ENCODE measurements around the gene PTCD1.

PTCD1 gene

DNA sequence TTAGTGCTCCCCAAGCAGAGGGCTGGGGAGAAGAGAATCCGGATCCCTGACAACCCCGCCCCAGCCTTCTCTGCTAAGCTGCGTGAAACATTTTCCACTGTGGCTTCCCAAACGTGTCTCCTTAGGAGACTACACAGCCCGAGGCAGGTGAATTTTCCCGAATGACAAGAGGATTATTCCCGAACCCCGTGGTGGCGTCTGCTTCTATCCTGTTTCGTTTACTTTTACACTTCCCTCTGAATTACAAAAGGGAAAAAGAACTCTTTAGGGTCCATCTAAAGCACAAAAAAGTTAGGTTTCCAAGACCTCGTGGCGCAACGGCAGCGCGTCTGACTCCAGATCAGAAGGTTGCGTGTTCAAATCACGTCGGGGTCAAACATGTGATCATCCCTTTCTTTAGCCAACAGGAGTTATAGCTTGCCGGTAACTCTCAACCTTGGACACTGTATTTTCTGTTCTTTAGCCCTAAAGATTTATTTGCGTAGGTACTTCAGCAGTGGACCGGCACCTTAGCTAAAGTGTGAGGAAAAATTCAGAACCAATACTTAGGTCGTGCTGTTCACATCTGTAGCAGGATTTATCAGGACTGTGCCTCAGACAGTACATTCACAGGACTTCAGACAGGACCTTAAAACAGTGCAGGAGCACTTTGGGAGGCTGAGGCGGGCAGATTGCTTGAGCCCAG is 30.9 kb upstream of the PTCD1 start:
- no peak for DNase-seq (ENCODE audit: low read depth)
- no peak overlapping the region for H3K4me3 ChIP-seq (ENCODE audit: control insufficient read depth, low read depth, low read length)
- TF ChIP-seq, protein P1, sequence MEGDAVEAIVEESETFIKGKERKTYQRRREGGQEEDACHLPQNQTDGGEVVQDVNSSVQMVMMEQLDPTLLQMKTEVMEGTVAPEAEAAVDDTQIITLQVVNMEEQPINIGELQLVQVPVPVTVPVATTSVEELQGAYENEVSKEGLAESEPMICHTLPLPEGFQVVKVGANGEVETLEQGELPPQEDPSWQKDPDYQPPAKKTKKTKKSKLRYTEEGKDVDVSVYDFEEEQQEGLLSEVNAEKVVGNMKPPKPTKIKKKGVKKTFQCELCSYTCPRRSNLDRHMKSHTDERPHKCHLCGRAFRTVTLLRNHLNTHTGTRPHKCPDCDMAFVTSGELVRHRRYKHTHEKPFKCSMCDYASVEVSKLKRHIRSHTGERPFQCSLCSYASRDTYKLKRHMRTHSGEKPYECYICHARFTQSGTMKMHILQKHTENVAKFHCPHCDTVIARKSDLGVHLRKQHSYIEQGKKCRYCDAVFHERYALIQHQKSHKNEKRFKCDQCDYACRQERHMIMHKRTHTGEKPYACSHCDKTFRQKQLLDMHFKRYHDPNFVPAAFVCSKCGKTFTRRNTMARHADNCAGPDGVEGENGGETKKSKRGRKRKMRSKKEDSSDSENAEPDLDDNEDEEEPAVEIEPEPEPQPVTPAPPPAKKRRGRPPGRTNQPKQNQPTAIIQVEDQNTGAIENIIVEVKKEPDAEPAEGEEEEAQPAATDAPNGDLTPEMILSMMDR (IDR thresholded peaks at IDR 0.05; ENCODE audit: control insufficient read depth, insufficient read depth, low read depth, low read length, missing control alignments) = no peak

DNA sequence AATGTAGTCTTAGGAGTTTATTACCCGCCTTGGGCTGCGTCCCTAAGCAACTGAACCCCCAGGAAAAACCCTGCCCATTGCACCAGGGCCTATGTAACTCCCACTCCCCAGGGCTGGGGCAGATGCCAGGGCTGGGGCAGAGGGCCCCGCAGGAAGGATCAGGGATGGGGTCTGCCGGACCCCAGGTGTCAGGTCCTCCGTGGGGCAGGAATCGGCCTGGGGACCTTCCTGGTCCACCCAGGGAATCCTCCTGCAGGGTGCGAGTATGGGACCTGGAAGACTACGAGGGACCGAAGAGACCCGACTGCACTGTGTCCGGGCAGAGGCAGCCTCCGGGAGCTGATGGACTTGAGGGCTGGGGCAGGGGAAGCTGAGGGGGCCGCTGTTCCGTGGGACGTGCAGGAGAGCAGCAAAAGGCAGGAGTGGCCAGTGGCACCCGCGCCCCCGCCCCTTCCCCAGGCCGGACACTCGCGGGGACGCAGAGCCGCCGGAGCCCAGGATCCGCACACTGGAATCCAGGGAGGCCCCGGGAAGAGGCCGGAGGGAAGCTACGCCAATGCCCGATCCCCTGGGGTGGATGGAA is 29.8 kb upstream of the PTCD1 start:
- DNase-seq (ENCODE audit: low read depth) = no peak
- TF ChIP-seq, protein P1 (IDR thresholded peaks at IDR 0.05; ENCODE audit: control insufficient read depth, insufficient read depth, low read depth, low read length, missing control alignments) = no peak
- H3K4me3 ChIP-seq (ENCODE audit: control insufficient read depth, low read depth, low read length) = no peak overlapping the region

DNA sequence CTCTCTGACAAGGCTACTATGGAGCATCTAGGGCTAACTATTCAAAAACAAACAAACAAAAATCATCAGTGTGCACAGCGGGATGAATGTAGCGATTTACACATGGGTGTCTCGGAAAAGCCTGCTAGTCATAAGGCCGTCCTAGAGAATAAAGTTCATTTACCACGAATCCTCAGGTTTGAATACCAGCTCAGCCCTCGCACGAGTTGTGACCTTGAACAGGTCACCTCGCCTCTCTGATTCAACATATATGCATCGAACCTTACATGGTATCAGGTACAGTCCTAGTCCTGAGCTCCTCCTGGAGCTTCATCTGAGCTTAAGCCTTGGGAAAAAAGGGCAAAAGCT is 26.8 kb upstream of the PTCD1 start:
- no peak for DNase-seq (ENCODE audit: low read depth)
- peak overlapping the region; percentile 67 for H3K4me3 ChIP-seq (ENCODE audit: control insufficient read depth, low read depth, low read length)
- TF ChIP-seq, protein P1 (IDR thresholded peaks at IDR 0.05; ENCODE audit: control insufficient read depth, insufficient read depth, low read depth, low read length, missing control alignments) = no peak

DNA sequence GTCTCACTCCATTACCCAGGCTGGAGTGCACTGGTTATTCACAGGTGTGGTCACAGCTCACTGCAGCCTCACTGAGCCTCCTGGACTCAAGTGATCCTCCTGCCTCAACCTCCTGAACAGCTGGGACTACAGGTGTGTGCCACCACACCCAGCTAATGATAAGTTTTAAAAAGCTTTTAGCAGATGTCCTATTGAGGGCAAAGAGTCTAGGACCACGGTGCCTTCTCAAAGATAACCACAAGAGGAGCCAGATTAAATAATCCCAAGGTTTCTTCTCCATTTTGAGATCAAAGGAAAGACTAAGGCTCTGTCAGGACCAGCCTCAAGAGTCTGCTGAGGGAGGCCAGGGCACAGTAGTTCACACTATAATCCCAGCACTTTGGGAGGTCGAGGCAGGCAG is 22.6 kb upstream of the PTCD1 start:
- no peak overlapping the region for H3K4me3 ChIP-seq (ENCODE audit: control insufficient read depth, low read depth, low read length)
- no peak for DNase-seq (ENCODE audit: low read depth)
- TF ChIP-seq, protein P1 (IDR thresholded peaks at IDR 0.05; ENCODE audit: control insufficient read depth, insufficient read depth, low read depth, low read length, missing control alignments) = no peak

DNA sequence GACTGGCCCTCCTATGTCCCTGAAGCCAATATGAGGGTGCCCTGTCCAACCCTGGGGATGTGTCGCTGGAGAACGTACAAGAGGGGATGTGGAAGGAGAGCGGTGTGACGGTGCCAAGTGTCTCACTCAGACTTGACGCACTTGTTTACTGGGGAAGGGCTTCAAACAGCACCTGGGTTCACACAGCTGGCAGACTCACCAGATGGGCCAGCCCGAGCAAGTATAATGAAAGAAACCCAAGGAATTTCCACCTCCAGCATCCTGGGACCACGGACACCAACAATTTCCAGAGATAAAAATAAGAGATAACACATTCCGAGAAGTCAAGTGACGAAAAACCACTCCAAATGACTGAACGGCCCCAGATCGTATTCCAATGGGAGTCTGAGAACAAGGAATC is 22.1 kb upstream of the PTCD1 start:
- DNase-seq (ENCODE audit: low read depth) = no peak
- TF ChIP-seq, protein P1 (IDR thresholded peaks at IDR 0.05; ENCODE audit: control insufficient read depth, insufficient read depth, low read depth, low read length, missing control alignments) = no peak

DNA sequence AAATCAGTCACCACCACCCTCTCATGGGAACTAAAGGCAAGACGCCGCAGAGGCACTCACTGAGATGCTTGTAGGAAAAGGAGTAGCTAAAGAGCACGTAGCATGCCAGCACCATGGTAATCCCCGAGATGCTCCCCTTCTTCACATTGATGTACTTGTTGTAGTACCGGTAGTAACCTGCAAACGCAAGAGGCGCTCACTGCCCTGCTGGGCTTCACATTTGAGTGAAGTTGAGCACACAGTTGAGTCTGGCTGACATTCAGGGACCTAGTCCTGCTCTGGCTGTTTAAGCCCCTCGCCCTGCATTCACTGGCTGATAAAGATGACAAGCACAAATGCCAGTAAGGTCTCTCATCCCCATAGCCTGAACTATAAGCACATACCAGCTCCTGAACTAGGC is 20.5 kb upstream of the PTCD1 start:
- TF ChIP-seq, protein P1 (IDR thresholded peaks at IDR 0.05; ENCODE audit: control insufficient read depth, insufficient read depth, low read depth, low read length, missing control alignments) = peak; percentile 33
- no peak for DNase-seq (ENCODE audit: low read depth)
- H3K4me3 ChIP-seq (ENCODE audit: control insufficient read depth, low read depth, low read length) = no peak overlapping the region

More for the DNA sequence above, 22.1 kb upstream of the PTCD1 start:
- no peak overlapping the region for H3K4me3 ChIP-seq (ENCODE audit: control insufficient read depth, low read depth, low read length)

All from AG09309 (cell line).